B cell (primary cell): ENCODE data around the gene GRHL3.

ENCODE experiments used
- CTCF ChIP-seq: fragments of 200-600 bp; IDR thresholded peaks from one replicate; pipeline ENCODE4 v1.8.0; 2022; ENCODE audit warnings: antibody characterized with exemption, mild to moderate bottlenecking
- EZH2 ChIP-seq: IDR thresholded peaks from 2 replicates; pipeline ENCODE4 v1.6.1; 2012; ENCODE audit warnings: borderline replicate concordance, low read depth, mild to moderate bottlenecking, moderate library complexity, low read length; ENCODE audit not compliant: insufficient read depth, poor library complexity, severe bottlenecking

DNA sequence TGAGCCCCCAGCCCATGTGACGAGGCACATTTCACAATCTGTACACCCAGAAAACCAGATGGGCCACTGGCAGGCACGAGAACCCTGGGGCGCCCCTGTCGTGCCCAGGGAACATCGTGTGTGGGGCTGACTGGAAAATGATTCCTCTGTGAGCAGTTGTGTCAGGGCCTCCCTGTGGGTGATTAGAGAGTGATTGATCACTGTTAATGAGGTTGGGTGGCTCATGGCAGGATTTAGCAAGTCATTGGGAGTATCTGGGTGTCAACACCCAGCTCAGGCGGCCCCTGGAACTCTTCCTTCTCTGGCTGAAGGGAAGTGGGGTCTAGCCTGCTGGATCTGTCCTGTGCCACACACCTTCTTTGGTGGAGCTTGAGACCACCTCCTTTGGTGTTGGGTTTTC lies 5.7 kb downstream of the GRHL3 start:
- TF ChIP-seq EZH2 (no peak), CTCF (no peak)
